ENCODE measurements around the gene TNF.

The TNF gene

GRCh38 chr6:31575335-31575901 is at the start of gene TNF:
TSS of gene TNF (plus strand) at chr6:31575565. CDS start at chr6:31575742, 177 bp downstream.
- DNase-seq, result no peak

- no peak for DNase-seq
These were observed 49.3 kb upstream of the TNF start for GRCh38 chr6:31525932-31526591.

GRCh38 chr6:31528307-31528777 is 47.0 kb upstream of the TNF start:
- DNase-seq, result no peak

- no peak for DNase-seq
These were observed 46.5 kb upstream of the TNF start, which contains the start of gene MCCD1 for GRCh38 chr6:31528821-31529328. TSS of gene MCCD1 (plus strand) at chr6:31528962. CDS start at chr6:31529015, 53 bp downstream.

- peak; percentile 50 for DNase-seq
These were observed 45.8 kb upstream of the TNF start for GRCh38 chr6:31529329-31530150.

GRCh38 chr6:31530659-31531058 is 44.7 kb upstream of the TNF start:
- DNase-seq, result no peak

- no peak for DNase-seq
These were observed 44.2 kb upstream of the TNF start for GRCh38 chr6:31531162-31531561.

GRCh38 chr6:31531771-31532643 is 43.4 kb upstream of the TNF start:
- DNase-seq, result no peak

GRCh38 chr6:31532644-31533454 is 42.5 kb upstream of the TNF start:
- no peak for DNase-seq

GRCh38 chr6:31533455-31533841 is 41.9 kb upstream of the TNF start:
- no peak for DNase-seq

GRCh38 chr6:31534011-31534410 is 41.4 kb upstream of the TNF start:
- no peak for DNase-seq

- DNase-seq, result no peak
These were observed 40.8 kb upstream of the TNF start for GRCh38 chr6:31534521-31535040.

- DNase-seq, result no peak
These were observed 39.6 kb upstream of the TNF start for GRCh38 chr6:31535538-31536324.

- no peak for DNase-seq
These were observed 36.5 kb upstream of the TNF start for GRCh38 chr6:31538805-31539400.

GRCh38 chr6:31540640-31541039 is 34.7 kb upstream of the TNF start:
- DNase-seq, result no peak

GRCh38 chr6:31541059-31541657 is 34.2 kb upstream of the TNF start:
- no peak for DNase-seq

GRCh38 chr6:31541658-31542521 is 33.5 kb upstream of the TNF start, which contains the start of gene DDX39B:
TSS of gene DDX39B (minus strand) at chr6:31542003. CDS start at chr6:31540532, 1,471 bp downstream.
- DNase-seq, result peak; percentile 96

- no peak for DNase-seq
These were observed 31.7 kb upstream of the TNF start for GRCh38 chr6:31543639-31544038.
